HUES48 (cell line): Measurements from ENCODE around the gene MYO1C.
A peak's percentile ranks its signal among the peaks of the same experiment; 100 is the strongest.
"Not testable (repeated sequence)": the region's sequence is repeated elsewhere in the genome, so short reads cannot be mapped to it uniquely, and the experiment has no call there.

ENCODE experiments used
- H3K27ac ChIP-seq: one replicate; pipeline ENCODE4 v1.7.0; 2013; ENCODE audit warnings: low read depth, low read length, inconsistent platforms
- H3K27me3 ChIP-seq: 2 replicates; pipeline ENCODE4 v1.6.1; 2013; ENCODE audit warnings: mild to moderate bottlenecking, low read length; ENCODE audit not compliant: control insufficient read depth, insufficient read depth
- H3K36me3 ChIP-seq: 2 replicates; pipeline ENCODE4 v1.6.1; 2013; ENCODE audit warnings: low read length; ENCODE audit not compliant: control insufficient read depth, insufficient read depth
- H3K4me1 ChIP-seq: 2 replicates; pipeline ENCODE4 v1.6.1; 2013; ENCODE audit warnings: mild to moderate bottlenecking, low read length; ENCODE audit not compliant: control insufficient read depth, insufficient read depth
- H3K4me3 ChIP-seq: 2 replicates; pipeline ENCODE4 v1.5.1; 2013; ENCODE audit warnings: mild to moderate bottlenecking, low read depth, low read length
- H3K9ac ChIP-seq: 2 replicates; pipeline ENCODE4 v1.6.1; 2013; ENCODE audit warnings: mild to moderate bottlenecking, low read depth, low read length, moderate library complexity
- H3K9me3 ChIP-seq: 2 replicates; pipeline ENCODE4 v1.6.1; 2013; ENCODE audit warnings: low read length; ENCODE audit not compliant: control insufficient read depth, insufficient read depth

Gene MYO1C

DNA sequence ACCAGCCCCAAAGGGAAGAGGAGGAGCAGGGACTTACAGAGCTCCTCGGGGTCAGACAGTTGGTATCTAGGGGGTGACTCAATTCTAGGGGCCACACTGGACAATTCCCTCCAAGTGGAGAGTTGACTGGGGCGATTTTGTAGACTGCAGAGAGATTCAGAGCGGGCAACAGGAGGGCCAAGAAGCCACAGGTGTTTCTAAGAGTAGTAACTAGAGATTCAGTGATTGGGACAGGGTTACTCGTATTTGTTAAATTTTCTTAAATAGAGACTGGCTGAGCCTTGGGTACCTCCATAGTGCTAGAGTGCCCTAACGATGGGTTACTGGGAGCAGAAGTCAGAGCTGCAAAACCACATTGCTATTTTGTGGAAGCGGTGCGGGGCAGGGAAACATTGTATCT, 27.2 kb upstream of the MYO1C start:
- Histone ChIP-seq H3K4me3 (no peak overlapping the region), H3K27ac (no peak overlapping the region), H3K36me3 (peaks cover 20% of the 10 kb centered on the region; the same call in 1 of the 2 replicates), H3K27me3 (no peaks in the 10 kb centered on the region), H3K9me3 (no peaks in the 10 kb centered on the region), H3K4me1 (peaks cover 4% of the 10 kb centered on the region; the same call in 1 of the 2 replicates), H3K9ac (no peak overlapping the region)

- Histone ChIP-seq H3K36me3 (peaks cover 24% of the 10 kb centered on the region; the same call in 1 of the 2 replicates), H3K9me3 (no peaks in the 10 kb centered on the region), H3K27me3 (no peaks in the 10 kb centered on the region), H3K27ac (no peak overlapping the region), H3K9ac (no peak overlapping the region), H3K4me1 (peaks cover 4% of the 10 kb centered on the region; the same call in 1 of the 2 replicates), H3K4me3 (no peak overlapping the region)
These were observed 25.9 kb upstream of the MYO1C start for GRCh38 chr17:1518410-1518809.

- Histone ChIP-seq H3K9ac (peak within 1 kb of the TSS; percentile 87), H3K36me3 (peaks cover 31% of the 10 kb centered on the region), H3K27me3 (no peaks in the 10 kb centered on the region), H3K4me3 (peak within 1 kb of the TSS; percentile 94), H3K4me1 (peaks cover 4% of the 10 kb centered on the region; the same call in 1 of the 2 replicates), H3K9me3 (no peaks in the 10 kb centered on the region), H3K27ac (peak within 1 kb of the TSS; percentile 88)
These were observed 24.1 kb upstream of the MYO1C start, which contains the start of gene INPP5K for GRCh38 chr17:1516388-1517161. Gene INPP5K (minus strand): TSS chr17:1516612. CDS start chr17:1516499, 113 bp downstream.

- peak overlapping the region; percentile 81 for H3K27ac ChIP-seq
These were observed 23.3 kb upstream of the MYO1C start for GRCh38 chr17:1515640-1516387.

DNA sequence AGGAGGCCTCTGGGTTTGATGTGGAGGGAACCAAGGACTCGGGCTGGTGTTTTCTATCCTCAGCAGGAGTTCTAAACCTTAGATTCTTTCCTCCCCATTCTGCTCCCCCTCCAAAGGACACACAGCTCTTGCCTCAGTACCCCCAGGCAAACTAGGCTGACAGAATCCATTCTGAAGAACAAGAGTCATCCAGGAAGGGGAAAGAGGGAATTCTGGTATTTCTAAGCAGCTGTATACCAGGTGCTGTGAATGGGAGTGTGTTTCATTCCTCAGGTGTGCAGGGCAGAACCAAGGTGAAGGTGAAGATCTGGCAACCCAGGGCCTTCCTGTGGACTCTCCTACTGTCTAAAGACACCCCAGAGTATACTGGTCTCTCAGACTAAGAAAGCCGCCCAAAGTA, 19.9 kb upstream of the MYO1C start:
- H3K27me3 ChIP-seq = no peaks in the 10 kb centered on the region
- no peak overlapping the region for H3K9ac ChIP-seq
- H3K27ac ChIP-seq = no peak overlapping the region
- H3K36me3 ChIP-seq = peaks cover 26% of the 10 kb centered on the region
- no peak overlapping the region for H3K4me3 ChIP-seq
- peaks cover 4% of the 10 kb centered on the region; the same call in 1 of the 2 replicates for H3K4me1 ChIP-seq
- H3K9me3 ChIP-seq = no peaks in the 10 kb centered on the region

More at GRCh38 chr17:1515640-1516387, 23.3 kb upstream of the MYO1C start:
- peak overlapping the region; percentile 14 for H3K9ac ChIP-seq
- peaks cover 31% of the 10 kb centered on the region for H3K36me3 ChIP-seq
- H3K27me3 ChIP-seq = no peaks in the 10 kb centered on the region
- H3K9me3 ChIP-seq = no peaks in the 10 kb centered on the region
- H3K4me3 ChIP-seq = peak overlapping the region; percentile 94
- peaks cover 4% of the 10 kb centered on the region; the same call in 1 of the 2 replicates for H3K4me1 ChIP-seq

GRCh38 chr17:1511756-1512321, 19.4 kb upstream of the MYO1C start:
- no peak overlapping the region for H3K27ac ChIP-seq
- H3K9ac ChIP-seq = no peak overlapping the region
- no peaks in the 10 kb centered on the region for H3K9me3 ChIP-seq
- H3K27me3 ChIP-seq = no peaks in the 10 kb centered on the region
- peaks cover 26% of the 10 kb centered on the region for H3K36me3 ChIP-seq
- no peak overlapping the region for H3K4me3 ChIP-seq
- H3K4me1 ChIP-seq = peaks cover 4% of the 10 kb centered on the region; the same call in 1 of the 2 replicates

- H3K4me1 ChIP-seq = peaks cover 4% of the 10 kb centered on the region; the same call in 1 of the 2 replicates
- H3K27ac ChIP-seq = no peak overlapping the region
- no peaks in the 10 kb centered on the region for H3K9me3 ChIP-seq
- H3K4me3 ChIP-seq = no peak overlapping the region
- no peak overlapping the region for H3K9ac ChIP-seq
- no peaks in the 10 kb centered on the region for H3K27me3 ChIP-seq
- peaks cover 31% of the 10 kb centered on the region for H3K36me3 ChIP-seq
These were observed 18.8 kb upstream of the MYO1C start for GRCh38 chr17:1511290-1511689.

DNA sequence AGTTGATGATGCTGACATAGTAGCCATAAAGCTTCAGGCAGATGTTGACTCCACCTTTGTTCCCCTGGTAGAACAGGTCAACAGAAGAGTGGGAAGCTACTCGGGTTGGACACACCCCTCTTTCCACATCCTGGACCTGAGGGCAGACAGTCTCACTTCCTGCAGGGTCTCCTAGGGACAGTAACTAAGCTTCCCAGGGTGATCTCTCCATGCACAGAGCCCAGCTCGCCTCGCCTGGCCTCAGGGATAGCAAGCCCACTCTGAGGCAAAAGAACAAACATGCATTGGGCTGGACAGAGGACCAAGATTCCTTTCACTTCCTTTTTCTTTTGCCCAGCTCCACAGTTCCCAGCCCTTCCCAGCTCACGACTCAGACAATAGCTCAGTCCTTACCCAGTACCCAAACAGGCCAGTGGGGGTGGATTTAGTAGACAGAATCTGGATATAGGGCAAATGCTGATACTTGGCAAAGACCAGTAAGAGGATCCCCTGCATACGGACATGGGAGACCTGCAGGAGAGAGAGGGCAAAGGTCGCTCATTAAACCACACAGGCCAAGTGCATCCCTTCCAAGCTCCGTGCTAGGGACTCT, 16.9 kb upstream of the MYO1C start:
- Histone ChIP-seq H3K27ac (no peak overlapping the region), H3K9ac (no peak overlapping the region), H3K4me1 (no peaks in the 10 kb centered on the region), H3K9me3 (no peaks in the 10 kb centered on the region), H3K27me3 (no peaks in the 10 kb centered on the region), H3K4me3 (no peak overlapping the region), H3K36me3 (peaks cover 31% of the 10 kb centered on the region)

- not testable (repeated sequence) for H3K9me3 ChIP-seq, H3K9ac ChIP-seq, H3K4me3 ChIP-seq, H3K27ac ChIP-seq, H3K4me1 ChIP-seq, H3K27me3 ChIP-seq
- peaks cover 30% of the 10 kb centered on the region for H3K36me3 ChIP-seq
These were observed 16.2 kb upstream of the MYO1C start for GRCh38 chr17:1508709-1509108.

DNA sequence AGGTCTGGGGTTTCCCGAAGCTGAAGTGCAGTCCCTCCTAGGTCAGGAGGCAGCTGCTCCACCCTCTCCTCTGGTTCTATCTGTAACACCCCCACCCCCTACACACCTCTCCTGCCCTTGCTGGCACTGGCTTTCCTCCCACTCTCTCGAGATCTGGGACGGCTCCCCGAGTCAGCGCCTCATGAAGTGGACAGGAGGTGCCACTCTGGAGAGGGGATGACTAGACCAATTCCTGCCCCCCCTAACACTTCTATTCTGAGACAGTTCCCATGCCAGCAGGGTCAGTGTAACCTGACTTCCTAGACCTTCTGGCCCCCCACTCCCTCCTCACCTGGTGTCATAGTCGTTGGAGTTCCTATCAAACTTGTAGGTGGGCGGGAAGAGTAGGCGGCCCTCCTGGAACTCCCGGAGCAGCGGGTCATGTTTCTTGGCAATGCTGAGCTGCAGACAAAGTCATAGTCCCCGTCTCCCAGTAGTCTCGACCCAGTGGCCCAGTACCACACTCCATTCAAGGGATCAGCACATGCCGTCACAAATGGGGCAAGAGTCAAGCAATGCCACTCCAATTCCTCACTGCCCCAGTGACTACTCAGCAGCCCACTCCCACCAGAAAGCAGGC, 14.3 kb upstream of the MYO1C start:
- Histone ChIP-seq H3K4me3 (no peak overlapping the region), H3K9me3 (no peaks in the 10 kb centered on the region), H3K27ac (no peak overlapping the region), H3K9ac (no peak overlapping the region), H3K36me3 (peaks cover 13% of the 10 kb centered on the region; the same call in 1 of the 2 replicates), H3K4me1 (no peaks in the 10 kb centered on the region), H3K27me3 (no peaks in the 10 kb centered on the region)
